Measurements from ENCODE around the gene ECPAS.
"Not testable (repeated sequence)": the region's sequence is repeated elsewhere in the genome, so short reads cannot be mapped to it uniquely, and the experiment has no call there.

ECPAS gene

DNA sequence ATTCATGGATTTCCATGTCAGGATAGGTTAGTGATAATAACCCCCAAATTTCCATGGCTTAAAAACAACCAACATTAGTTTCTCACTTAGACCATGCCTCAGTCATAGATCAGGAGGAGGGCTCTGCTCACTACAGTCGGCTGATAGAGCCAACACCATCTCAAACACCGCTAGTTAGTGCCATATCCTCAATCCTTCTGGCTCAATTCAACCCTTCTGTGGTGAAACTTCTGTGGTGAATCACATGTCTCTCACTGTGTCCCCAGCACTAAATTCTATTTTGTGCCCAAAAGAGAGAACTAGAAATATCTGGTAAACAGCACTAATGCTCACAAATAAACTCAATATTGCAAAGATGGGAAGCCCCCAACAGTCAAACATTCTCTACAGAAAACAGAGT is 21.1 kb downstream of the ECPAS start:
- no peak overlapping the region for H3K9ac ChIP-seq (ENCODE audit: low read depth, low read length)
- no peak overlapping the region for H3K4me2 ChIP-seq (ENCODE audit: low read length)

DNA sequence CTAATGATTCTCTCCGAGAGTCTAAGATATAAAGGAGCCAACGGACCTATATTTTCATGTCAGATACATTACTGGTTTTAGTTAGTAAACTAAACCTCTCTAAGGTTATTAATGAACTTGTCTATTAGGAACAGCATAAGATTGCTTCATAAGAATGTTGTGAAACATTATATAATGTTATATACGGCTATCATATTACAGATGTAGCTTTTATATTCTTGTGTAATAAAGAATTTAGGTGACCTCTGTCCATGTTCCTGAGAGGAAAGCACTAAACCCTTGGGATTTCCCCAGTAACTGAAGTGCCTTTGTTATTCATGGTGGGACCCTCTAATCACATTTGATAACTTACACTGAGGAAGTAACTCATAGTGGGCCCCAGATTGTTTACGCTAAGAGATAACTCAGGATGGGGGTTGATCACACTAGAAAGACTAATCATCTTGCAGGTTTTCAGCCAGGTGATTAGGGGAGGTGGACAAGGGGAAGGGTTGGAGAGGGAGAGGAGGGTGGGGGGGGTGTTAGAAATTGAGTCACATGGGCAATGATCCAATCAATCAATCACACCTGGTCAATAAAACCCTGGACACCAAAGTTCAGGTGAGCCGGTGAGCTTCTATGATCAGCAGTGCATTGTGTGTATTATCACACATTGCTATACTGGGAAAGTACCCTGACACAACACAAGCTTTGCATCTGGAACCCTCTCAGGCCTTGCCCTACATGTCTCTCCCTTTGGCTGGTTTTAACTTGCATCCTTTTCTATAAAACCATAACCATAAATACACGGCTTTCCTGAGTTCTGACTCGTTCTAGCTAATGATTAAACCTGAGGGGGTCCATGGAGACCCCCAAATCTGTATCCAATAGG is 25.8 kb downstream of the ECPAS start:
- Histone ChIP-seq H3K36me3 (ENCODE audit: insufficient read depth, low read length) (peaks cover 5% of the 10 kb centered on the region), H3K27me3 (ENCODE audit: control insufficient read depth, insufficient read depth, low read length) (no peaks in the 10 kb centered on the region), H3K4me2 (ENCODE audit: low read length) (no peak overlapping the region), H3K9me3 (replicated peaks; ENCODE audit: low read length) (peaks cover 4% of the 10 kb centered on the region), H3K9ac (ENCODE audit: low read depth, low read length) (no peak overlapping the region), H3K4me1 (ENCODE audit: control insufficient read depth, insufficient read depth, low read length) (no peaks in the 10 kb centered on the region), H3K4me3 (ENCODE audit: low read length) (no peak overlapping the region)

More for the DNA sequence above, 21.1 kb downstream of the ECPAS start:
- Histone ChIP-seq H3K27me3 (ENCODE audit: control insufficient read depth, insufficient read depth, low read length) (no peaks in the 10 kb centered on the region), H3K4me3 (ENCODE audit: low read length) (no peak overlapping the region), H3K9me3 (replicated peaks; ENCODE audit: low read length) (peaks cover 4% of the 10 kb centered on the region), H3K4me1 (ENCODE audit: control insufficient read depth, insufficient read depth, low read length) (peaks cover 1% of the 10 kb centered on the region), H3K36me3 (ENCODE audit: insufficient read depth, low read length) (peaks cover 5% of the 10 kb centered on the region)

DNA sequence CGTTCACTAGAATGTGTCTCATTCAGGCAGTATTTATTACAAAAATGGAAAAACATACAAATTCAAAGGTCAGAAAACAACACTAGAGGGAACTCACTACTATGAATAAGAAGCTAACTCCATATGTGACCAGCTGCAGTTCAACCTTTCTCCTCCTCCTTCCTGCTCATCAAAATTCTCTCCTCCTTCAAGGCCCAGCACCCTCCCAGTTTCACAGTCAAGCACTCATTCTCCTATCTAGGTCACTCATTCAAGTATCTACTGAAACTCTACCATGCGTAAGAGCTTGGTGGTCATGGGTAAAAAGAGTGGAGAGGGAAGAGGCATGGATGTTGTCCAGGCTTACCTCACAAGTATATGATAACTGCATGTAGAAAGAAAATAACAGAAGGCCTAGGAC is 27.7 kb downstream of the ECPAS start:
- no peak overlapping the region for H3K9ac ChIP-seq (ENCODE audit: low read depth, low read length)
- H3K9me3 ChIP-seq (replicated peaks; ENCODE audit: low read length), result peaks cover 2% of the 10 kb centered on the region
- H3K4me3 ChIP-seq (ENCODE audit: low read length), result no peak overlapping the region
- peaks cover 1% of the 10 kb centered on the region for H3K36me3 ChIP-seq (ENCODE audit: insufficient read depth, low read length)
- no peaks in the 10 kb centered on the region for H3K27me3 ChIP-seq (ENCODE audit: control insufficient read depth, insufficient read depth, low read length)
- H3K4me1 ChIP-seq (ENCODE audit: control insufficient read depth, insufficient read depth, low read length), result peaks cover 1% of the 10 kb centered on the region
- H3K4me2 ChIP-seq (ENCODE audit: low read length), result no peak overlapping the region

DNA sequence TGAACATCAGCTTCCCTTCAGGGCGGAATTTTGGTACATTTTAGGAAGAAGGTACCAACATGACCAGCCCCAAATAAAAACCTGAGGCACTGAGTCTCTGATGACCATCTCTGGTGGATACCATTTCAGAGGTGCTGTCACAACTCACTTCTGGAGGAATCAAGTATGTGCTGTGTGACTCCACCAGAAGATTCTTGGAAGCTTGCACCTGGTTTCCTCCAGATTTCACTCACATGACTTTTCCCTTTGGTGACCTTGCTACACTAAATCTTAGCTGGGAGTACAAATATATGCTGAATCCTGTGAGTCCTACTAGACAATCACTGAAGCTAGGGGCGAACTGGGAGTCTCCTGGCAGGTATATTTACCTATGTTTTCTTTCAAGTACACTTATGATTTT is 28.5 kb downstream of the ECPAS start:
- Histone ChIP-seq H3K27me3 (ENCODE audit: control insufficient read depth, insufficient read depth, low read length) (no peaks in the 10 kb centered on the region), H3K9me3 (replicated peaks; ENCODE audit: low read length) (no peaks in the 10 kb centered on the region), H3K4me2 (ENCODE audit: low read length) (no peak overlapping the region), H3K4me3 (ENCODE audit: low read length) (no peak overlapping the region), H3K9ac (ENCODE audit: low read depth, low read length) (no peak overlapping the region), H3K4me1 (ENCODE audit: control insufficient read depth, insufficient read depth, low read length) (peaks cover 3% of the 10 kb centered on the region), H3K36me3 (ENCODE audit: insufficient read depth, low read length) (no peaks in the 10 kb centered on the region)

DNA sequence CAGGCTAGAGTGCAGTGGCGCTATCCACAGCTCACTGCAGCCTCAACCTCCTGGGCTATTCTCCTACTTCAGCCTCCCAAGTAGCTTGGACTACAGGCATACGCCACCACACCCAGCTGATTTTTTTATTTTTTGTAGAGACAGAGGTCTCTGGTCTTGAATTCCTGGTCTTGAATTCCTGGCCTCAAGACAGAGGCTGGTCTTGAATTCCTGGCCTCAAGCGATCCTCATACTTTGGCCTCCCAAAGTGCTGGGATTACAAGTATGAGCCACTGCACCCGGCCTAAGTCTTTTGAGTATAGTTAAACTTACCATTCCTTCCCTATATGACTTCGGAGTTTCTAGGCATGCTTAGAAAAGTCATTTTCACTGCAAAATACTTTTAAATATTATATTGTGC is 29.4 kb downstream of the ECPAS start:
- Histone ChIP-seq H3K4me2 (ENCODE audit: low read length) (no peak overlapping the region), H3K36me3 (ENCODE audit: insufficient read depth, low read length) (no peaks in the 10 kb centered on the region), H3K4me3 (ENCODE audit: low read length) (no peak overlapping the region), H3K9me3 (replicated peaks; ENCODE audit: low read length) (no peaks in the 10 kb centered on the region), H3K27me3 (ENCODE audit: control insufficient read depth, insufficient read depth, low read length) (no peaks in the 10 kb centered on the region), H3K9ac (ENCODE audit: low read depth, low read length) (no peak overlapping the region), H3K4me1 (ENCODE audit: control insufficient read depth, insufficient read depth, low read length) (peaks cover 3% of the 10 kb centered on the region)

DNA sequence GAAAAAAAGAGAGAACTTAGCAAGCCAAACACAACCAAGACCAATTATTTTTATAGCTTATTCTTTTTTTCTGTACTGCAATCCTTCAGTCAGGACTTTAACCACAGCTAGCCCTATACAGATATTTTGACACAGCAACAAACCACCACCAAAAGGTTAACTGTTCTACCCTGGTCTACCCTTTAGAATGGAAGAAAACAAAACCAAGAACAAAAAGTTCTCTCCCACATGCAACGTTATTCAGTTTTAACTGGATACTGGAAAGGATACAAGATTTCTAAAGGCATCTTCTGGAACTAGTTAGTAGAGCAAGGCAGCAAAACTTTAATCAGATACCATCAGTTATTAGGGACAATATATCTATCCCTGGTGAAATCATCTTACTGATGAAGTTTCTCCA is 32.6 kb downstream of the ECPAS start:
- no peak overlapping the region for H3K9ac ChIP-seq (ENCODE audit: low read depth, low read length)
- no peak overlapping the region for H3K4me2 ChIP-seq (ENCODE audit: low read length)

DNA sequence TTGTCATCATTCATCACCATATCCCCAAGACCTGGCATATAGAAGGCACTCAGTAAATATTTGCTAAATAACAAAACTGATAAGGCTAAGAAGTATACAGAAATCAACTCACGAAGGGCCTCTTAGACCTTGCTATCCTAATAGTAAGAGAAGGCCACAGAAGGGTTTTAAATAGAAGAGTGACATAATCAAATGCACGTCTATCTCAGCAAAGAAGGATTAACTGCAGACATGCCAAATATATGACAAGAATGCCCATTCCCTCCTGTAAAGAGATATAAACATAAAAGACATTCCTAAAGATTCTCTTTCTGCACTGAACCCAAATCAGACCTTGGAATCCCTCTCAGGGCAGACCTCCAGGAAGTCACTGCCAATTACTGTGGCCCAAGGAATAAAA is 34.1 kb downstream of the ECPAS start:
- H3K9ac ChIP-seq (ENCODE audit: low read depth, low read length), result no peak overlapping the region
- H3K4me1 ChIP-seq (ENCODE audit: control insufficient read depth, insufficient read depth, low read length), result peaks cover 3% of the 10 kb centered on the region
- no peak overlapping the region for H3K4me3 ChIP-seq (ENCODE audit: low read length)
- no peaks in the 10 kb centered on the region for H3K27me3 ChIP-seq (ENCODE audit: control insufficient read depth, insufficient read depth, low read length)
- no peaks in the 10 kb centered on the region for H3K9me3 ChIP-seq (replicated peaks; ENCODE audit: low read length)
- peaks cover 10% of the 10 kb centered on the region for H3K36me3 ChIP-seq (ENCODE audit: insufficient read depth, low read length)
- H3K4me2 ChIP-seq (ENCODE audit: low read length), result no peak overlapping the region

More for the DNA sequence above, 32.6 kb downstream of the ECPAS start:
- no peak overlapping the region for H3K4me3 ChIP-seq (ENCODE audit: low read length)
- no peaks in the 10 kb centered on the region for H3K27me3 ChIP-seq (ENCODE audit: control insufficient read depth, insufficient read depth, low read length)
- H3K4me1 ChIP-seq (ENCODE audit: control insufficient read depth, insufficient read depth, low read length), result peaks cover 3% of the 10 kb centered on the region
- no peaks in the 10 kb centered on the region for H3K9me3 ChIP-seq (replicated peaks; ENCODE audit: low read length)
- H3K36me3 ChIP-seq (ENCODE audit: insufficient read depth, low read length), result peaks cover 3% of the 10 kb centered on the region

DNA sequence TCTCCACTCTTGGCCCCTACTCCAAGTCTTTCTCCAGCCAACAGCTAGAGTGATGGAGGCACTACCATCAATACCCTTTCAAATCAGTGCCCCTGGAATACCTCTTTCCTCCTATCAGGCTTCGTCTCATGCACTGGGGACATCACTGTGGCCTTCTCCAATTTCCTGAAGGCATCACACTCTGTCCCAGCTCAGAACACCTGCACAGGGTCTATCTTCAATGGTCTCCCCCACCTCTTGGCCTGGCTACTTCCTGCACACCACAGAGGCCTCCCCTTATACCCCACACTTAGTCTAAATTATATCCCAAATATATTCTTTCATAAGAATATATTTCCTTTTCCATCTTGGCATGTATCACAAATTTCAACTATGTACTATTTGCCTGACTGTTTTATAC is 34.5 kb downstream of the ECPAS start:
- Histone ChIP-seq H3K4me1 (ENCODE audit: control insufficient read depth, insufficient read depth, low read length) (peaks cover 3% of the 10 kb centered on the region), H3K4me2 (ENCODE audit: low read length) (no peak overlapping the region), H3K9me3 (replicated peaks; ENCODE audit: low read length) (no peaks in the 10 kb centered on the region), H3K9ac (ENCODE audit: low read depth, low read length) (no peak overlapping the region), H3K4me3 (ENCODE audit: low read length) (no peak overlapping the region), H3K36me3 (ENCODE audit: insufficient read depth, low read length) (peaks cover 10% of the 10 kb centered on the region), H3K27me3 (ENCODE audit: control insufficient read depth, insufficient read depth, low read length) (no peaks in the 10 kb centered on the region)

DNA sequence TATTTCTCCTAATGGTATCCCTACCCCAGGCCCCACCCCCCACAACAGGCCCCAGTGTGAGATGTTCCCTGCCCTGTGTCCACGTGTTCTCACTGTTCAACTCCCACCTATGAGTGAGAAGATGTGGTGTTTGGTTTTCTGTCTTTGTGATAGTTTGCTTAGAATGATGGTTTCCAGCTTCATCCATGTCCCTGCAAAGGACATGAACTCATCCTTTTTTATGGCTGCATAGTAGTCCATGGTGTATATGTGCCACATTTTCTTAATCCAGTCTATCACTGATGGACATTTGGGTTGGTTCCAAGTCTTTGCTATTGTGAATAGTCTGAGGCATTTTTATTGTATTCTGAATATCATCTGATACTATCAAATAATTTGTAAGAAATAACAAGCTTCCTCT is 38.4 kb downstream of the ECPAS start:
- H3K36me3 ChIP-seq (ENCODE audit: insufficient read depth, low read length), result peaks cover 39% of the 10 kb centered on the region
- not testable (repeated sequence) for H3K27me3 ChIP-seq (ENCODE audit: control insufficient read depth, insufficient read depth, low read length); H3K4me2 ChIP-seq (ENCODE audit: low read length); H3K9me3 ChIP-seq (replicated peaks; ENCODE audit: low read length); H3K9ac ChIP-seq (ENCODE audit: low read depth, low read length); H3K4me1 ChIP-seq (ENCODE audit: control insufficient read depth, insufficient read depth, low read length); H3K4me3 ChIP-seq (ENCODE audit: low read length)

DNA sequence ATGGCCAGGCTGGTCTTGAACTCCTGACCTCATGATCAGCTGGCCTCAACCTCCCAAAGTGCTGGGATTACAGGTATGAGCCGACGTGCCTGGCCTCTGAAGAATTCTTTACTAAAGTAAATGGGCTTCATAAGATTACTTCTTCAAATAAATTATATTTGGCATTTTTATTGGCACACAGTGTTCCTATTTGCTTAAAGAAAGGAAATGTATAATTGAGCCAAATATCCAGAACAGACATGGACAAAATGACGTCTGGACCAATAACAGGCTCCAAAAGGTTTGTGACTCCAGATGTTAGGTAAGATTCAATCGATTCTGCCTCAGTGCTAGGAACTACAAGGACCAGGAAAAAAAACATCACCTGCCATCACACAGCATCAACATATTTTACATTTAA is 40.7 kb downstream of the ECPAS start:
- Histone ChIP-seq H3K36me3 (ENCODE audit: insufficient read depth, low read length) (peaks cover 58% of the 10 kb centered on the region), H3K4me3 (ENCODE audit: low read length) (no peak overlapping the region)

DNA sequence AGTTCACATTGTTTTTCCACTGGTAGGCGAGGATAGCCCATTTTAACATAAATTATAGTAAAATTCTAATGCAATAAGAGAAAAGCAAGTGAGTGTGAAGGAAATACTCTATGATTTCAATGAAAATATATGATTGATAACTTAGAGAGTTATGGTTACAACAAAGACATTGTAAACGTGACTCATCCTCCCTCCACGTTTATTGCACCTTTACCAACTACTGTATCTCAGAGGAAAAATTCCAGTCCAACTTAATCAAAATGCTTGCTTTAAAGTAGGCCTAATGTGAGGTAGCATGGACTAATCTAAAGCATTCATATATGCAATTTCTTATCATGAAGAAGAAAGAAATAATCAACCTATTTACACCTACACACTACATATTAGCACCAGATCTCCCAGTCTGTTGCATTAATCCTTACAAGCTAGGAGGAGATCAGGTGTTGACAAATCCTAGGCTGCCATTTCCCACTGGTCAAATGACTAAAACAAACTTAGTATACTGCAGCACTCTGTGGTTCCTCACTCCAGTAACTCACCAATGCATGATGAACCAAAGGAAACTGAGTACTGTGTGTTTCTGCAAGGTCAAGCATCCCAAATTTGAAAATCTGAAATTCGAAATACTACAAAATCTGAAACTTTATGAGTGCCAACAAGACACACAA is 41.7 kb downstream of the ECPAS start:
- H3K4me1 ChIP-seq (ENCODE audit: control insufficient read depth, insufficient read depth, low read length), result no peaks in the 10 kb centered on the region
- H3K27me3 ChIP-seq (ENCODE audit: control insufficient read depth, insufficient read depth, low read length), result no peaks in the 10 kb centered on the region
- no peak overlapping the region for H3K9ac ChIP-seq (ENCODE audit: low read depth, low read length)
- H3K4me2 ChIP-seq (ENCODE audit: low read length), result no peak overlapping the region
- H3K9me3 ChIP-seq (replicated peaks; ENCODE audit: low read length), result no peaks in the 10 kb centered on the region
- H3K36me3 ChIP-seq (ENCODE audit: insufficient read depth, low read length), result peaks cover 62% of the 10 kb centered on the region
- no peak overlapping the region for H3K4me3 ChIP-seq (ENCODE audit: low read length)

More for the DNA sequence above, 40.7 kb downstream of the ECPAS start:
- Histone ChIP-seq H3K4me2 (ENCODE audit: low read length) (no peak overlapping the region), H3K27me3 (ENCODE audit: control insufficient read depth, insufficient read depth, low read length) (no peaks in the 10 kb centered on the region), H3K9me3 (replicated peaks; ENCODE audit: low read length) (no peaks in the 10 kb centered on the region), H3K9ac (ENCODE audit: low read depth, low read length) (no peak overlapping the region), H3K4me1 (ENCODE audit: control insufficient read depth, insufficient read depth, low read length) (no peaks in the 10 kb centered on the region)

DNA sequence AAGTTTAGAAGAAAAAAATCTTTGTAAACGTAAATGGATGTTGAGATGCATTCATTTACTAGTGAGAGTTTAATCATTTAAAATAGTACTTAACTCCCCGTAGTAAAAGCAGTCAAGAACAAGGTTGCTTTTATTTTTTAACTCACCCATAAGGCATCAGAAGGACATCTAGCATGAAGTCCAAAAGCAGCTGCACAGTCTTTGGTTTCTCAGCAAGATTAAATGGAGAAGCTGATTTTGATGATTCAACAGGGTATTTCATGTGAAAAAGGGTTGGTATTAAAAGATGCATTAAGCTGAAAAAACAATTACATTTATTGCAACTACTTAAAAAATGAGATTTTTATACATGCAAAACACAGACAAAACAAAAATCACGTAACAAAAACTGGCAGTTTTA is 44.0 kb downstream of the ECPAS start:
- H3K4me1 ChIP-seq (ENCODE audit: control insufficient read depth, insufficient read depth, low read length), result no peaks in the 10 kb centered on the region
- H3K4me3 ChIP-seq (ENCODE audit: low read length), result no peak overlapping the region
- no peak overlapping the region for H3K9ac ChIP-seq (ENCODE audit: low read depth, low read length)
- H3K36me3 ChIP-seq (ENCODE audit: insufficient read depth, low read length), result peaks cover 60% of the 10 kb centered on the region
- H3K4me2 ChIP-seq (ENCODE audit: low read length), result no peak overlapping the region
- no peaks in the 10 kb centered on the region for H3K27me3 ChIP-seq (ENCODE audit: control insufficient read depth, insufficient read depth, low read length)
- no peaks in the 10 kb centered on the region for H3K9me3 ChIP-seq (replicated peaks; ENCODE audit: low read length)

All from skeletal muscle satellite cell (primary cell).